Neural cell (in vitro differentiated cells): ENCODE results near the gene NUDT3. TPM values are rescaled to one million over a fixed set of nuclear protein-coding genes. Genes with fewer than 3 reads are reported as not detected.

Experiments
- H2AFZ ChIP-seq: fragments of 200-600, 300-800 bp; sonication (generic), shearing (Covaris generic); 2 replicates; pipeline ENCODE4 v1.6.0; 2014; ENCODE audit warnings: low read depth, mild to moderate bottlenecking, antibody characterized with exemption, low read length, moderate library complexity
- H3F3A ChIP-seq: fragments of 200-600 bp; shearing (Covaris generic); 2 replicates; pipeline ENCODE4 v1.6.1; 2016; ENCODE audit warnings: mild to moderate bottlenecking, moderate library complexity, mixed read lengths, antibody characterized with exemption, low read length; ENCODE audit not compliant: insufficient read depth, poor library complexity, severe bottlenecking
- H3K27ac ChIP-seq: fragments of 200-600, 300-800 bp; sonication (generic), shearing (Covaris generic); 2 replicates; pipeline ENCODE4 v1.5.1; 2014; ENCODE audit warnings: mild to moderate bottlenecking, low read length, moderate library complexity
- H3K27me3 ChIP-seq: fragments of 300-800, 200-600 bp; sonication (generic), shearing (Covaris generic); 2 replicates; pipeline ENCODE4 v1.6.0; 2014; ENCODE audit warnings: mild to moderate bottlenecking, low read depth, low read length, moderate library complexity; ENCODE audit not compliant: insufficient read depth
- H3K36me3 ChIP-seq: fragments of 300-800, 200-600 bp; sonication (generic), shearing (Covaris generic); 2 replicates; pipeline ENCODE4 v1.5.1; 2014; ENCODE audit warnings: mild to moderate bottlenecking, antibody characterized with exemption, low read length, moderate library complexity; ENCODE audit not compliant: insufficient read depth
- H3K4me2 ChIP-seq: fragments of 300-800, 200-600 bp; sonication (generic), shearing (Covaris generic); 2 replicates; pipeline ENCODE4 v1.6.0; 2014; ENCODE audit warnings: mild to moderate bottlenecking, low read length
- H3K4me3 ChIP-seq: fragments of 300-800, 200-600 bp; sonication (generic), shearing (Covaris generic); 2 replicates; pipeline ENCODE4 v1.5.1; 2014; ENCODE audit warnings: mild to moderate bottlenecking, low read length, moderate library complexity
- H3K79me2 ChIP-seq: fragments of 200-600 bp; shearing (Covaris generic); replicated peaks from 2 replicates; pipeline ENCODE4 v1.6.0; 2014; ENCODE audit warnings: mild to moderate bottlenecking, low read length, moderate library complexity; ENCODE audit not compliant: insufficient read depth
- H3K9ac ChIP-seq: fragments of 300-800, 200-600 bp; sonication (generic), shearing (Covaris generic); 2 replicates; pipeline ENCODE4 v1.6.1; 2016; ENCODE audit warnings: mild to moderate bottlenecking, low read length, mixed read lengths
- H3K9me2 ChIP-seq: fragments of 200-600 bp; shearing (Covaris generic); 2 replicates; pipeline ENCODE4 v1.6.1; 2016; ENCODE audit warnings: mild to moderate bottlenecking, low read length, mixed read lengths; ENCODE audit not compliant: insufficient read depth
- H3K9me3 ChIP-seq: fragments of 200-600, 300-800 bp; sonication (generic), shearing (Covaris generic); 2 replicates; pipeline ENCODE4 v1.6.1; 2016; ENCODE audit warnings: mild to moderate bottlenecking, mixed run types, low read length, moderate library complexity, mixed read lengths
- H4K20me1 ChIP-seq: fragments of 200-600 bp; shearing (Covaris generic); 2 replicates; pipeline ENCODE4 v1.6.1; 2016; ENCODE audit warnings: mild to moderate bottlenecking, mixed run types; ENCODE audit not compliant: insufficient read depth
- EP300 ChIP-seq: fragments of 450-650 bp; conservative IDR thresholded peaks from 2 replicates; pipeline ENCODE4 v1.6.1; 2014; ENCODE audit warnings: antibody characterized with exemption, mild to moderate bottlenecking, moderate library complexity; ENCODE audit not compliant: poor library complexity, severe bottlenecking
- EZH2 ChIP-seq: fragments of 200-600, 300-800 bp; shearing (Covaris generic), sonication (generic); IDR thresholded peaks from 2 replicates; pipeline ENCODE4 v1.6.1; 2014; ENCODE audit warnings: antibody characterized with exemption, low read length, borderline replicate concordance, mild to moderate bottlenecking; ENCODE audit not compliant: insufficient read depth, poor library complexity, severe bottlenecking
- MXI1 ChIP-seq: fragments of 450-650 bp; conservative IDR thresholded peaks from 2 replicates; pipeline ENCODE4 v1.6.1; 2014; ENCODE audit warnings: antibody characterized with exemption, mild to moderate bottlenecking; ENCODE audit not compliant: poor library complexity, severe bottlenecking
- POLR2AphosphoS5 ChIP-seq: IDR thresholded peaks from 2 replicates; pipeline ENCODE4 v1.6.1; 2012
- RAD21 ChIP-seq: fragments of 450-650 bp; conservative IDR thresholded peaks from 2 replicates; pipeline ENCODE4 v1.6.1; 2014; ENCODE audit warnings: antibody characterized with exemption, mild to moderate bottlenecking, moderate library complexity
- SMC3 ChIP-seq: fragments of 450-650 bp; conservative IDR thresholded peaks from 2 replicates; pipeline ENCODE4 v1.6.1; 2014; ENCODE audit warnings: antibody characterized with exemption, mild to moderate bottlenecking, moderate library complexity; ENCODE audit not compliant: poor library complexity
- TAF1 ChIP-seq: IDR thresholded peaks from 2 replicates; pipeline ENCODE4 v1.6.1; 2012; ENCODE audit warnings: low read depth
- polyA plus RNA-seq: library from polyadenylated mRNA; depleted of rRNA; stranded (reverse); fragments of >200 nt; gene quantifications from 2 replicates; pipeline ENCODE4 v1.2.3, GENCODE V29; 2014
- TF ChIP-seq, protein P1 (sequence below): IDR thresholded peaks from 2 replicates; pipeline ENCODE4 v1.6.1; 2012; ENCODE audit warnings: borderline replicate concordance
- TF ChIP-seq, protein P2 (sequence below): fragments of 450-650 bp; IDR thresholded peaks from 2 replicates; pipeline ENCODE4 v1.5.1; 2014; ENCODE audit warnings: antibody characterized with exemption, mild to moderate bottlenecking, moderate library complexity; ENCODE audit not compliant: poor library complexity, severe bottlenecking

The NUDT3 gene
- polyA plus RNA-seq, 1 donor from 2014 or later, result 80.2 TPM

DNA sequence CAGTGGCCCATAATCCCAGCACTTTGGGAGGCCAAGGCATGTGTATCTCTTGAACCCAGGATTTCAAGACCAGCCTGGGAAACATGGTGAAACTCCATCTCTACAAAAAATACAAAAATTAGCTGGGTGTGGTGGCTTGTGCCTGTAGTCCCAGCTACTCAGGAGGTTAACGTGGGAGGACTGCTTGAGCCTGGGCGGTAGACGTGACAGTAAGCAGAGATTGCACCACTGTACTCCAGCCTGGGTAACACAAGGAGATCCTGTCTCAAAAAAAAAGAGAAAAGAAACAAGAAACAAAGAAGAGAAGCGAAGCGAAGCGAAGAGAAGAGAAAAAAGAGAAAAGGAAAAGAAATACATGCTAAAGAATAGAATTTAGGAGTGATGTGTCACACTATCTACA lies 69.2 kb downstream of the NUDT3 start:
- Histone ChIP-seq H3K4me2 (no peak overlapping the region), H3K9ac (no peak overlapping the region), H2AFZ (no peak overlapping the region), H3K9me3 (no peaks in the 10 kb centered on the region), H4K20me1 (no peaks in the 10 kb centered on the region), H3K36me3 (peaks cover 4% of the 10 kb centered on the region), H3K27ac (no peak overlapping the region), H3K4me3 (no peak overlapping the region), H3F3A (no peaks in the 10 kb centered on the region), H3K9me2 (no peaks in the 10 kb centered on the region), H3K27me3 (no peaks in the 10 kb centered on the region), H3K79me2 (peaks cover 7% of the 10 kb centered on the region)
- TF ChIP-seq, protein P1, sequence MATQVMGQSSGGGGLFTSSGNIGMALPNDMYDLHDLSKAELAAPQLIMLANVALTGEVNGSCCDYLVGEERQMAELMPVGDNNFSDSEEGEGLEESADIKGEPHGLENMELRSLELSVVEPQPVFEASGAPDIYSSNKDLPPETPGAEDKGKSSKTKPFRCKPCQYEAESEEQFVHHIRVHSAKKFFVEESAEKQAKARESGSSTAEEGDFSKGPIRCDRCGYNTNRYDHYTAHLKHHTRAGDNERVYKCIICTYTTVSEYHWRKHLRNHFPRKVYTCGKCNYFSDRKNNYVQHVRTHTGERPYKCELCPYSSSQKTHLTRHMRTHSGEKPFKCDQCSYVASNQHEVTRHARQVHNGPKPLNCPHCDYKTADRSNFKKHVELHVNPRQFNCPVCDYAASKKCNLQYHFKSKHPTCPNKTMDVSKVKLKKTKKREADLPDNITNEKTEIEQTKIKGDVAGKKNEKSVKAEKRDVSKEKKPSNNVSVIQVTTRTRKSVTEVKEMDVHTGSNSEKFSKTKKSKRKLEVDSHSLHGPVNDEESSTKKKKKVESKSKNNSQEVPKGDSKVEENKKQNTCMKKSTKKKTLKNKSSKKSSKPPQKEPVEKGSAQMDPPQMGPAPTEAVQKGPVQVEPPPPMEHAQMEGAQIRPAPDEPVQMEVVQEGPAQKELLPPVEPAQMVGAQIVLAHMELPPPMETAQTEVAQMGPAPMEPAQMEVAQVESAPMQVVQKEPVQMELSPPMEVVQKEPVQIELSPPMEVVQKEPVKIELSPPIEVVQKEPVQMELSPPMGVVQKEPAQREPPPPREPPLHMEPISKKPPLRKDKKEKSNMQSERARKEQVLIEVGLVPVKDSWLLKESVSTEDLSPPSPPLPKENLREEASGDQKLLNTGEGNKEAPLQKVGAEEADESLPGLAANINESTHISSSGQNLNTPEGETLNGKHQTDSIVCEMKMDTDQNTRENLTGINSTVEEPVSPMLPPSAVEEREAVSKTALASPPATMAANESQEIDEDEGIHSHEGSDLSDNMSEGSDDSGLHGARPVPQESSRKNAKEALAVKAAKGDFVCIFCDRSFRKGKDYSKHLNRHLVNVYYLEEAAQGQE, result no peak
- TF ChIP-seq, protein P2, sequence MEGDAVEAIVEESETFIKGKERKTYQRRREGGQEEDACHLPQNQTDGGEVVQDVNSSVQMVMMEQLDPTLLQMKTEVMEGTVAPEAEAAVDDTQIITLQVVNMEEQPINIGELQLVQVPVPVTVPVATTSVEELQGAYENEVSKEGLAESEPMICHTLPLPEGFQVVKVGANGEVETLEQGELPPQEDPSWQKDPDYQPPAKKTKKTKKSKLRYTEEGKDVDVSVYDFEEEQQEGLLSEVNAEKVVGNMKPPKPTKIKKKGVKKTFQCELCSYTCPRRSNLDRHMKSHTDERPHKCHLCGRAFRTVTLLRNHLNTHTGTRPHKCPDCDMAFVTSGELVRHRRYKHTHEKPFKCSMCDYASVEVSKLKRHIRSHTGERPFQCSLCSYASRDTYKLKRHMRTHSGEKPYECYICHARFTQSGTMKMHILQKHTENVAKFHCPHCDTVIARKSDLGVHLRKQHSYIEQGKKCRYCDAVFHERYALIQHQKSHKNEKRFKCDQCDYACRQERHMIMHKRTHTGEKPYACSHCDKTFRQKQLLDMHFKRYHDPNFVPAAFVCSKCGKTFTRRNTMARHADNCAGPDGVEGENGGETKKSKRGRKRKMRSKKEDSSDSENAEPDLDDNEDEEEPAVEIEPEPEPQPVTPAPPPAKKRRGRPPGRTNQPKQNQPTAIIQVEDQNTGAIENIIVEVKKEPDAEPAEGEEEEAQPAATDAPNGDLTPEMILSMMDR, result no peak
- TF ChIP-seq TAF1, result no peak
- no peak for TF ChIP-seq SMC3
- no peak for TF ChIP-seq MXI1
- no peak for TF ChIP-seq EP300
- TF ChIP-seq EZH2, result no peak
- no peak for TF ChIP-seq RAD21
- no peak for TF ChIP-seq POLR2AphosphoS5

DNA sequence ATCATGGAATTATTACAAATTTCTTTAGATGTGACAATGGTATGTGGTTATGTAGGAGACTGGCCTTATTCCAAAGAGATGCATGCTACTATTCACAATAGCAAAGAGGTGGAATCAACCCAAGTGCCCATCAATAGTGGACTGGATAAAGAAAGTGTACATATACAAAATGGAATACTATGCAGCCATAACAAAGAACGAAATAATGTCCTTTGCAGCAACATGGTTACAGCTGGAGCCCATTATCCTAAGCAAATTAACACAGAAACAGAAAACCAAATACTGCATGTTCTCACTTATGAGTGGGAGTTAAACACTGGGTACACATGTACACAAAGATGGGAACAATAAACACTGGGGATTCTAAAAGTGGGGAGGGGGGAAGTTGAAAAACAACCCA lies 69.7 kb downstream of the NUDT3 start:
- Histone ChIP-seq H3K9me3 (no peaks in the 10 kb centered on the region), H3K9me2 (no peaks in the 10 kb centered on the region), H3K4me2 (no peak overlapping the region), H2AFZ (no peak overlapping the region), H3K36me3 (peaks cover 4% of the 10 kb centered on the region), H3K27ac (no peak overlapping the region), H3K79me2 (peaks cover 12% of the 10 kb centered on the region), H3K4me3 (no peak overlapping the region), H3K9ac (no peak overlapping the region), H3K27me3 (no peaks in the 10 kb centered on the region), H4K20me1 (no peaks in the 10 kb centered on the region), H3F3A (no peaks in the 10 kb centered on the region)
- TF ChIP-seq, protein P2, result no peak
- no peak for TF ChIP-seq POLR2AphosphoS5
- no peak for TF ChIP-seq SMC3
- no peak for TF ChIP-seq MXI1
- TF ChIP-seq EP300, result no peak
- TF ChIP-seq EZH2, result no peak
- TF ChIP-seq TAF1, result no peak
- TF ChIP-seq, protein P1, result no peak
- no peak for TF ChIP-seq RAD21
